Measurements from ENCODE around the gene YWHAG. TPM values are rescaled to one million over a fixed set of nuclear protein-coding genes. Genes with fewer than 3 reads are reported as not detected.

YWHAG gene
- total and polyA plus RNA-seq, 2 of the 13 experiments (the other 11 are each of a cell fraction or from before 2014, with no cell fraction given), result 36.9 to 67.5 TPM

DNA sequence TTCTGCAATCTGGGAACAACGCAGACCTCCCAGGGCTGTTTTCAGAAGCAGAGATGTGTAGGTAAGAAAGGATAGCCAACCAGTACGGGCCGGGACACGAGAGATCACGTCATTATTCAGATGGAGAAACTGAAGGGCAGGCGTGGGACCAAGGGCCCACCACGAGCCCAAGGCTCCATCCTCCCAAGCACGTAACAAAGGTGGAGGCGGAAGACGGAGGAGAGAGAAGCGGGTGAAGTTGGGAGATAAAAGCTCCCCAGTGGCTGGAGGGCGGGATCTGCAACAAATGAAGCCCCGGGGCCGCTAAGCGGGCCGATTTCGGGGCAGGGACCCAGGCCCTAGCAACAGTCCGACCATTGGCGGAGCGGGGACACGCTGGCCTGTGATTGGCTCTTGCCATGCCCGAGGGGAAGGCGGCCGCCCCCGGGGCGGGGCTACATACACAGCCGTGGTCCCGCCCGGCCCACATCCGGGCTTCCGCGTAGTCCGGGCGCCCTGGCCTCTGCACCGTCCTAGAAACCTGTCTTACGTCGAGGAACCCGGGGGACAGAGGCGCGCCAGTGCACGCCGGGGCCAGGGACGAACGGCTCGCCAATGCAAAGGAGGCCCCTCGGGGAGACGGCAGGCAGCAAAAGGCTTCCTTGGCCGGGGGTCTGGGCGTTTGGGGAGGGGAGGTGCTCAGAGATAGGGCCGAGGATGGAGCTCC lies 40.9 kb downstream of the YWHAG start (continued):
- TF ChIP-seq ARID3A (IDR thresholded peaks at IDR 0.05; ENCODE audit: low read depth, low read length), result no peak
- peak; percentile 69 for TF ChIP-seq DMAP1 (CRISPR knock-in tag; IDR thresholded peaks at IDR 0.05)
- TF ChIP-seq, protein P1, sequence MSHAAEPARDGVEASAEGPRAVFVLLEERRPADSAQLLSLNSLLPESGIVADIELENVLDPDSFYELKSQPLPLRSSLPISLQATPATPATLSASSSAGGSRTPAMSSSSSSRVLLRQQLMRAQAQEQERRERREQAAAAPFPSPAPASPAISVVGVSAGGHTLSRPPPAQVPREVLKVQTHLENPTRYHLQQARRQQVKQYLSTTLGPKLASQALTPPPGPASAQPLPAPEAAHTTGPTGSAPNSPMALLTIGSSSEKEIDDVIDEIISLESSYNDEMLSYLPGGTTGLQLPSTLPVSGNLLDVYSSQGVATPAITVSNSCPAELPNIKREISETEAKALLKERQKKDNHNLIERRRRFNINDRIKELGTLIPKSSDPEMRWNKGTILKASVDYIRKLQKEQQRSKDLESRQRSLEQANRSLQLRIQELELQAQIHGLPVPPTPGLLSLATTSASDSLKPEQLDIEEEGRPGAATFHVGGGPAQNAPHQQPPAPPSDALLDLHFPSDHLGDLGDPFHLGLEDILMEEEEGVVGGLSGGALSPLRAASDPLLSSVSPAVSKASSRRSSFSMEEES (CRISPR knock-in tag; IDR thresholded peaks at IDR 0.05), result no peak; the same call in 1 of the 2 replicates
- TF ChIP-seq AGO1 (IDR thresholded peaks at IDR 0.05; ENCODE audit: low read depth, low read length, poor library complexity, severe bottlenecking), result peak; percentile 63
- no peak; the same call in 1 of the 2 replicates for TF ChIP-seq ZNF33B (CRISPR knock-in tag; IDR thresholded peaks at IDR 0.05)
- TF ChIP-seq ZMAT5 (CRISPR knock-in tag; IDR thresholded peaks at IDR 0.05; ENCODE audit: borderline replicate concordance, low read depth), result no peak
- peak; percentile 77; the same call in 1 of the 2 replicates for TF ChIP-seq HDAC1 (CRISPR knock-in tag; IDR thresholded peaks at IDR 0.05)
- TF ChIP-seq ZNF619 (CRISPR knock-in tag; IDR thresholded peaks at IDR 0.05), result peak; percentile 90; the same call in 1 of the 2 replicates
- peak; percentile 80 for TF ChIP-seq ATF7 (IDR thresholded peaks at IDR 0.05)
- TF ChIP-seq ATF7 (CRISPR knock-in tag; IDR thresholded peaks at IDR 0.05), result no peak
- TF ChIP-seq ELF4 (CRISPR knock-in tag; IDR thresholded peaks at IDR 0.05; ENCODE audit: borderline replicate concordance), result 0 out of 2 replicates have a peak, but pooled peaks have one; percentile 19
- TF ChIP-seq, protein P2, sequence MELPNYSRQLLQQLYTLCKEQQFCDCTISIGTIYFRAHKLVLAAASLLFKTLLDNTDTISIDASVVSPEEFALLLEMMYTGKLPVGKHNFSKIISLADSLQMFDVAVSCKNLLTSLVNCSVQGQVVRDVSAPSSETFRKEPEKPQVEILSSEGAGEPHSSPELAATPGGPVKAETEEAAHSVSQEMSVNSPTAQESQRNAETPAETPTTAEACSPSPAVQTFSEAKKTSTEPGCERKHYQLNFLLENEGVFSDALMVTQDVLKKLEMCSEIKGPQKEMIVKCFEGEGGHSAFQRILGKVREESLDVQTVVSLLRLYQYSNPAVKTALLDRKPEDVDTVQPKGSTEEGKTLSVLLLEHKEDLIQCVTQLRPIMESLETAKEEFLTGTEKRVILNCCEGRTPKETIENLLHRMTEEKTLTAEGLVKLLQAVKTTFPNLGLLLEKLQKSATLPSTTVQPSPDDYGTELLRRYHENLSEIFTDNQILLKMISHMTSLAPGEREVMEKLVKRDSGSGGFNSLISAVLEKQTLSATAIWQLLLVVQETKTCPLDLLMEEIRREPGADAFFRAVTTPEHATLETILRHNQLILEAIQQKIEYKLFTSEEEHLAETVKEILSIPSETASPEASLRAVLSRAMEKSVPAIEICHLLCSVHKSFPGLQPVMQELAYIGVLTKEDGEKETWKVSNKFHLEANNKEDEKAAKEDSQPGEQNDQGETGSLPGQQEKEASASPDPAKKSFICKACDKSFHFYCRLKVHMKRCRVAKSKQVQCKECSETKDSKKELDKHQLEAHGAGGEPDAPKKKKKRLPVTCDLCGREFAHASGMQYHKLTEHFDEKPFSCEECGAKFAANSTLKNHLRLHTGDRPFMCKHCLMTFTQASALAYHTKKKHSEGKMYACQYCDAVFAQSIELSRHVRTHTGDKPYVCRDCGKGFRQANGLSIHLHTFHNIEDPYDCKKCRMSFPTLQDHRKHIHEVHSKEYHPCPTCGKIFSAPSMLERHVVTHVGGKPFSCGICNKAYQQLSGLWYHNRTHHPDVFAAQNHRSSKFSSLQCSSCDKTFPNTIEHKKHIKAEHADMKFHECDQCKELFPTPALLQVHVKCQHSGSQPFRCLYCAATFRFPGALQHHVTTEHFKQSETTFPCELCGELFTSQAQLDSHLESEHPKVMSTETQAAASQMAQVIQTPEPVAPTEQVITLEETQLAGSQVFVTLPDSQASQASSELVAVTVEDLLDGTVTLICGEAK (IDR thresholded peaks at IDR 0.05), result no peak
- TF ChIP-seq, protein P2 (CRISPR knock-in tag; IDR thresholded peaks at IDR 0.05), result 0 out of 2 replicates have a peak, but pooled peaks have one; percentile 56
- TF ChIP-seq ZNF354B (CRISPR knock-in tag; IDR thresholded peaks at IDR 0.05), result no peak
- TF ChIP-seq ZNF207 (IDR thresholded peaks at IDR 0.05; ENCODE audit: borderline replicate concordance), result no peak
- TF ChIP-seq XRCC5 (optimal IDR thresholded peaks at IDR 0.05; ENCODE audit: low read length), result no peak
- TF ChIP-seq ZNF563 (CRISPR knock-in tag; IDR thresholded peaks at IDR 0.05), result no peak
